HepG2 (cell line): ENCODE results near the gene ITM2A. TPM values are rescaled to one million over a fixed set of nuclear protein-coding genes. Genes with fewer than 3 reads are reported as not detected.

Experiments
- ATAC-seq: fragments of 200-7000 bp; cut with Tn5 transposase; 3 replicates; pipeline ENCODE4 v1.9.1; 2020; ENCODE audit warnings: mild to moderate bottlenecking, moderate library complexity
- BruUV-seq: library from RNA; stranded (reverse); fragments of 400-500 nt; replicated peaks from 2 replicates; lab custom pipeline; 2021; lab: Mats Ljungman, UMichigan
- CTCF ChIA-PET: fragments of 300-600 bp; formaldehyde crosslinking; extraction: SDS; loops from one replicate; lab custom pipeline; 2021; ENCODE audit warnings: low total read pairs, inconsistent platforms, low intra/inter-chr PET ratio; lab: Yijun Ruan, JAX
- POLR2A ChIA-PET: fragments of 350-600 bp; sonication (Branson Sonifier 250); formaldehyde crosslinking; loops from one replicate; lab custom pipeline; 2020; ENCODE audit warnings: antibody characterized with exemption, inconsistent platforms; lab: Yijun Ruan, JAX
- DNase-seq: peaks from one replicate; pipeline ENCODE4 v3.0.0-alpha.2; 2015; ENCODE audit warnings: low spot score
- FAIRE-seq: peaks from 3 replicates; lab custom pipeline; 2011; peaks lifted over from hg19 to GRCh38; lab: Jason Lieb, UNC
- H2AFZ ChIP-seq: one replicate; pipeline ENCODE4 v1.6.1; 2011; ENCODE audit warnings: low read length, inconsistent platforms
- H3K27ac ChIP-seq: fragments of 300-600 bp; 3 replicates; pipeline ENCODE4 v1.8.0; 2011; ENCODE audit warnings: mixed run types, mild to moderate bottlenecking, mixed read lengths, low read length, inconsistent platforms; ENCODE audit not compliant: insufficient read depth; ENCODE audit errors: extremely low read length
- H3K27me3 ChIP-seq, 2 experiments: fragments of 200-600 bp in 1 of 2; 2 replicates in 1 of 2; 3 replicates in 1 of 2; pipeline versions ENCODE4 v1.6.0 to v1.8.0; 2011; ENCODE audit warnings: low read length in 2 of 2, mild to moderate bottlenecking in 2 of 2, moderate library complexity in 2 of 2, inconsistent platforms in 1 of 2; ENCODE audit not compliant: insufficient read depth in 2 of 2, control insufficient read depth in 1 of 2
- H3K36me3 ChIP-seq, 2 experiments: fragments of 200-600 bp in 1 of 2; replicated peaks in 1 of 2; 2 replicates in 1 of 2; 3 replicates in 1 of 2; pipeline versions ENCODE4 v1.5.1 to v1.8.0; 2011; ENCODE audit warnings: low read length in 2 of 2, inconsistent platforms in 1 of 2; ENCODE audit not compliant: insufficient read depth in 2 of 2, control insufficient read depth in 1 of 2
- H3K4me1 ChIP-seq: 2 replicates; pipeline ENCODE4 v1.5.1; 2012; ENCODE audit warnings: low read length, inconsistent platforms; ENCODE audit not compliant: insufficient read depth
- H3K4me2 ChIP-seq: 2 replicates; pipeline ENCODE4 v1.6.0; 2011; ENCODE audit warnings: low read depth, low read length, inconsistent platforms
- H3K4me3 ChIP-seq, 3 experiments: fragments of 200-600 bp in 1 of 3; sonication (generic), shearing (Covaris generic) in 1 of 3; replicated peaks in 1 of 3; 2 replicates each; pipeline ENCODE4 v1.5.1; 2011 to 2016; ENCODE audit warnings: low read length in 3 of 3, inconsistent platforms in 2 of 3, low read depth in 2 of 3, mild to moderate bottlenecking in 2 of 3, control low read depth in 1 of 3, mixed read lengths in 1 of 3; ENCODE audit not compliant: insufficient read depth in 1 of 3
- H3K79me2 ChIP-seq: one replicate; pipeline ENCODE4 v1.6.1; 2011; ENCODE audit warnings: low read length, inconsistent platforms; ENCODE audit not compliant: insufficient read depth
- H3K9ac ChIP-seq: 2 replicates; pipeline ENCODE4 v1.6.0; 2011; ENCODE audit warnings: mild to moderate bottlenecking, low read depth, low read length, inconsistent platforms; ENCODE audit not compliant: insufficient read depth
- H3K9me3 ChIP-seq: 2 replicates; pipeline ENCODE4 v1.5.1; 2012; ENCODE audit warnings: mild to moderate bottlenecking, low read length
- H4K20me1 ChIP-seq: 2 replicates; pipeline ENCODE4 v1.6.0; 2011; ENCODE audit warnings: inconsistent platforms, mild to moderate bottlenecking, low read length, moderate library complexity; ENCODE audit not compliant: insufficient read depth
- CHD2 ChIP-seq: IDR thresholded peaks from 2 replicates; pipeline ENCODE4 v1.6.1; 2011; ENCODE audit warnings: low read depth, low read length, improper control_type of control experiment
- EZH2 ChIP-seq: conservative IDR thresholded peaks from 2 replicates; pipeline ENCODE4 v1.6.1; 2012; ENCODE audit warnings: mild to moderate bottlenecking, low read depth, low read length, moderate library complexity
- MAX ChIP-seq: IDR thresholded peaks from 2 replicates; pipeline ENCODE4 v1.6.1; 2012; ENCODE audit warnings: inconsistent platforms
- PAX8 ChIP-seq: sonication (generic); formaldehyde crosslinking; IDR thresholded peaks from 2 replicates; pipeline ENCODE4 v1.8.0; 2022; ENCODE audit warnings: mild to moderate bottlenecking, missing genetic modification reagents, borderline replicate concordance
- ZBTB2 ChIP-seq: sonication (generic); formaldehyde crosslinking; IDR thresholded peaks from 2 replicates; pipeline ENCODE4 v1.8.0; 2022; ENCODE audit warnings: low read depth, missing genetic modification reagents
- ZBTB3 ChIP-seq: sonication (generic); formaldehyde crosslinking; IDR thresholded peaks from 2 replicates; pipeline ENCODE4 v1.4.0; 2020; ENCODE audit warnings: low read depth, mild to moderate bottlenecking, moderate library complexity, missing genetic modification reagents, borderline replicate concordance
- ZBTB40 ChIP-seq, 2 experiments: fragments of 450-650 bp in 1 of 2; sonication (generic) in 1 of 2; formaldehyde crosslinking in 1 of 2; IDR thresholded peaks; 2 replicates each; pipeline versions ENCODE4 v1.6.1 to v1.8.0; 2016 to 2022; ENCODE audit warnings: antibody characterized with exemption in 1 of 2, mild to moderate bottlenecking in 1 of 2, missing genetic modification reagents in 1 of 2
- ZNF180 ChIP-seq: sonication (generic); formaldehyde crosslinking; IDR thresholded peaks from 2 replicates; pipeline ENCODE4 v1.4.0; 2020; ENCODE audit warnings: low read depth, missing genetic modification reagents, borderline replicate concordance
- ZNF234 ChIP-seq: sonication (generic); formaldehyde crosslinking; conservative IDR thresholded peaks from 2 replicates; pipeline ENCODE4 v1.5.1; 2020; ENCODE audit warnings: mild to moderate bottlenecking, missing genetic modification reagents
- ZNF430 ChIP-seq: sonication (generic); formaldehyde crosslinking; IDR thresholded peaks from 2 replicates; pipeline ENCODE4 v1.9.0; 2021; ENCODE audit warnings: mild to moderate bottlenecking, missing genetic modification reagents
- ZNF512 ChIP-seq: sonication (generic); formaldehyde crosslinking; IDR thresholded peaks from 2 replicates; pipeline ENCODE4 v1.4.0; 2020; ENCODE audit warnings: mild to moderate bottlenecking, missing genetic modification reagents
- ZNF550 ChIP-seq: sonication (generic); formaldehyde crosslinking; IDR thresholded peaks from 2 replicates; pipeline ENCODE4 v1.4.0; 2020; ENCODE audit warnings: mild to moderate bottlenecking, missing genetic modification reagents, borderline replicate concordance
- ZNF672 ChIP-seq: sonication (generic); formaldehyde crosslinking; IDR thresholded peaks from 2 replicates; pipeline ENCODE4 v1.8.1; 2022; ENCODE audit warnings: missing genetic modification reagents
- WGBS: methylation state at CpG from one replicate; pipeline ENCODE4 v1.1.6; 2017; ENCODE audit warnings: low lambda C conversion rate; 5-methylcytosine and 5-hydroxymethylcytosine counted together
- in situ Hi-C: cut with HindIII; loops from 2 replicates; pipeline ENCODE4 v1.10.0; 2017; ENCODE audit warnings: low pct_unique_long_range_greater_than_20kb; ENCODE audit not compliant: extremely low pct_ligation_motif_present
- intact Hi-C: fragments of 100-400 bp; cut with micrococcal nuclease; formaldehyde crosslinking; loops from one replicate; pipeline ENCODE4 v1.10.0; 2022; ENCODE audit not compliant: unreplicated experiment
- polyA plus RNA-seq, 8 experiments: library from polyadenylated mRNA; depleted of rRNA in 3 of 8; stranded (reverse) in 7 of 8; unstranded in 1 of 8; fragments of >200 nt; fragmentation: Illumina TruSeq in 4 of 8; extraction: Trizol in 4 of 8; gene quantifications; 2 replicates each; pipeline versions ENCODE4 v1.2.1 to v1.2.3, GENCODE V29; 2011 to 2016; ENCODE audit warnings: low read depth in 4 of 8, missing spikeins in 1 of 8, mixed read lengths in 1 of 8; ENCODE audit not compliant: insufficient read depth in 1 of 8
- total RNA-seq, 5 experiments: library from RNA; depleted of rRNA; stranded (reverse); fragments of >200 nt; fragmentation: Illumina TruSeq; extraction: Trizol; gene quantifications; 2 replicates each; pipeline ENCODE4 v1.2.3, GENCODE V29; 2016; ENCODE audit warnings: low read depth in 1 of 5

ITM2A gene
- total and polyA plus RNA-seq, 2 of the 13 experiments (the other 11 are each of a cell fraction or from before 2014, with no cell fraction given) = not detected

GRCh38 chrX:79371640-79372039 is 4.5 kb upstream of the ITM2A start:
- Histone ChIP-seq H2AFZ (no peak overlapping the region), H3K9ac (no peak overlapping the region), H3K4me1 (no peaks in the 10 kb centered on the region), H3K27ac (no peak overlapping the region), H3K4me2 (no peak overlapping the region), H3K4me3 (no peak overlapping the region), H3K9me3 (no peaks in the 10 kb centered on the region), H3K27me3 (no peaks in the 10 kb centered on the region), H4K20me1 (no peaks in the 10 kb centered on the region), H3K79me2 (no peaks in the 10 kb centered on the region), H3K36me3 (no peaks in the 10 kb centered on the region)
- intact Hi-C loops = no loop called here
- FAIRE-seq = no peak
- ChIA-PET CTCF (no interaction called here), POLR2A (no interaction called here)
- ATAC-seq = no peak
- DNase-seq = no peak
- BruUV-seq = no TSS peak
- WGBS = 0% methylated on average over 1 of the region's 1 CpG
- in situ Hi-C loops = no loop called here
- TF ChIP-seq PAX8 (CRISPR knock-in tag) (no peak), ZBTB3 (no peak), ZBTB2 (no peak), ZNF512 (no peak), ZNF234 (CRISPR knock-in tag) (no peak), EZH2 (no peak), ZNF672 (CRISPR knock-in tag) (no peak), ZBTB40 (IDR thresholded peaks at IDR 0.05) (no peak), ZBTB40 (CRISPR knock-in tag; IDR thresholded peaks at IDR 0.05) (no peak), MAX (no peak), ZNF430 (no peak), CHD2 (no peak), ZNF180 (CRISPR knock-in tag) (no peak), ZNF550 (no peak)
